ENCODE results near the gene CABP4. TPM values are rescaled to one million over a fixed set of nuclear protein-coding genes. Genes with fewer than 3 reads are reported as not detected.

CABP4 gene
- total RNA-seq, 4 donors from 2014 or later = 1.1 to 5.1 (median 1.8) TPM

DNA sequence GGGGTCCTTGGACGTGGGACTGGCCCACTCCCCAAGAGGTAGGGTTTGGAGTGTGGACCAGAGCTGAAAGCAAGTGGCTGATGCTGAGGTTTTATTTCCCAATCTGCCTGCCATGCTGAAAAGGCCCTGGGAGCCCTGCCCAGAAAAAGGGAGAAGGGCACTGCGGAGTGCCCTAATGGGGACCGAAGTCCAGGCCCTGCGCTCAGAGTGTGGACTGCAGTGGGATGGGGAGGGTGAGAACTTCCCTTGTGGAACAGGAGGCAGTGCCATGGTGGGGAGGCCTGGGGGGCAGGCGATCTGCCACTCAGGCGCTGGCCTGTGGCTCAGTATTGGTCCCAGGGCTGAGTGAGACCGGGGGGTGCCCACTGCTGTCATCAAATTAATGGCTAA is 6.9 kb upstream of the CABP4 start:
- TF ChIP-seq, protein P1, sequence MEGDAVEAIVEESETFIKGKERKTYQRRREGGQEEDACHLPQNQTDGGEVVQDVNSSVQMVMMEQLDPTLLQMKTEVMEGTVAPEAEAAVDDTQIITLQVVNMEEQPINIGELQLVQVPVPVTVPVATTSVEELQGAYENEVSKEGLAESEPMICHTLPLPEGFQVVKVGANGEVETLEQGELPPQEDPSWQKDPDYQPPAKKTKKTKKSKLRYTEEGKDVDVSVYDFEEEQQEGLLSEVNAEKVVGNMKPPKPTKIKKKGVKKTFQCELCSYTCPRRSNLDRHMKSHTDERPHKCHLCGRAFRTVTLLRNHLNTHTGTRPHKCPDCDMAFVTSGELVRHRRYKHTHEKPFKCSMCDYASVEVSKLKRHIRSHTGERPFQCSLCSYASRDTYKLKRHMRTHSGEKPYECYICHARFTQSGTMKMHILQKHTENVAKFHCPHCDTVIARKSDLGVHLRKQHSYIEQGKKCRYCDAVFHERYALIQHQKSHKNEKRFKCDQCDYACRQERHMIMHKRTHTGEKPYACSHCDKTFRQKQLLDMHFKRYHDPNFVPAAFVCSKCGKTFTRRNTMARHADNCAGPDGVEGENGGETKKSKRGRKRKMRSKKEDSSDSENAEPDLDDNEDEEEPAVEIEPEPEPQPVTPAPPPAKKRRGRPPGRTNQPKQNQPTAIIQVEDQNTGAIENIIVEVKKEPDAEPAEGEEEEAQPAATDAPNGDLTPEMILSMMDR (IDR thresholded peaks at IDR 0.05; ENCODE audit: low read depth) = no peak

GRCh38 chr11:67449116-67449844 is 5.9 kb upstream of the CABP4 start:
- TF ChIP-seq, protein P1 (IDR thresholded peaks at IDR 0.05; ENCODE audit: low read depth) = no peak

GRCh38 chr11:67450796-67451657 is 4.1 kb upstream of the CABP4 start:
- TF ChIP-seq, protein P1 (IDR thresholded peaks at IDR 0.05; ENCODE audit: low read depth) = no peak

- TF ChIP-seq, protein P1 (IDR thresholded peaks at IDR 0.05; ENCODE audit: low read depth) = no peak
These were observed 3.5 kb upstream of the CABP4 start for GRCh38 chr11:67451658-67451976.

- TF ChIP-seq, protein P1 (IDR thresholded peaks at IDR 0.05; ENCODE audit: low read depth) = no peak
These were observed 2.8 kb upstream of the CABP4 start, which contains the start of gene GPR152 for GRCh38 chr11:67452141-67452952. GPR152 (minus strand) TSS chr11:67452729; CDS start chr11:67452724, 5 bp downstream.

DNA sequence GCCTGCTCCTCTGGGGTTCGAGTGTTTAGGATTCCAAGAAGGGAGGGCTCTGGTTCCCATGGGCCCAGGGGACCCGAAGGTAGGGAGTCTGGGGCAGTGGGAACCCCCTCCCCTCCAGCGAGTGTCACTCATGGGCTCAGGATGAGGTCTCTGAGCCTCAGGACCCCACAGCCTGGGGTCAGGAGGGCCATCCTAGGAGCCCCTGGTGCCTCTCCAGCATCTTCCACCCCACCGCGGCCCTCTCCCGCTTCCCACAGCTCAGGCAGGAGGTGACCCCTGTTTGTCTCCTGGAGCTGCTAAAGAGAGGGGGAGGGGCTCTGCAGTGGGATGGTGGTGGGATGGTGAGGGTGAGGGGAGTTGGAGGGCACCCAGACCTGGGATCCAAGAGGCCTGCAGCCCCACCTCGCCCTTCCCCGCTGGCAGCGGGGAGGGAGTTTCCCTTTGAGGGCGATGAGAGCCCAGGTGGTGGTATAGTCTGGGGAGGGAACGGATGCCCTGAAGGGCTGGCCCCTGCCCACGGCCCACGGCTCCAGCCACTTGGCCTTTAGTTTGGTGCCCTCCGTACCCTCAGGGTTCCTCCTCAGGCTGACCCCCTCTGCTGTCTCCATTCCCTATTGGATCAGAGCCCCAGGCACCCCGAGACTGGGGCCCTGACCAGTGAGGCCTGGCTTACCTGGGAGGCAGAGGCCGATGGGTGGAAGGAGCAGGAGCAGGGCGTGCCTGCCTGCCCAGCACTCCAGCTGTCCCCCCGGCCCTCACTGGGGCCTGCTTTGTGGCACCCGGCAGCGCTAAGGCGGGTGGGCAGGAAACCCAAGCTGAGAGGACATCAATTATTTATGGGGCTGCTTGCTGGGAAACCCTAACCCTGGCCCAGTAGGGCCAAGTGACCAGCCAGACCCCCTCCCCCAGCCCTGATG is 1.1 kb upstream of the CABP4 start:
- TF ChIP-seq, protein P1 (IDR thresholded peaks at IDR 0.05; ENCODE audit: low read depth) = no peak

Data from subcutaneous adipose tissue (tissue), 4 donors.